Subcutaneous abdominal adipose tissue (tissue), 5 donors: Measurements from ENCODE around the gene ARHGEF17.
"Not testable (repeated sequence)": the region's sequence is repeated elsewhere in the genome, so short reads cannot be mapped to it uniquely, and the experiment has no call there.

Source experiments
- H3K27ac ChIP-seq: one replicate; pipeline ENCODE4 v1.7.0; 2013; ENCODE audit warnings: low read depth, mild to moderate bottlenecking, inconsistent platforms, low read length, moderate library complexity
- H3K27me3 ChIP-seq, 5 donors: one replicate each; pipeline ENCODE4 v1.7.0; 2013; ENCODE audit warnings: low read length in 5 of 5, inconsistent platforms in 1 of 5; ENCODE audit not compliant: control insufficient read depth in 5 of 5, insufficient read depth in 4 of 5
- H3K36me3 ChIP-seq, 5 donors: one replicate each; pipeline ENCODE4 v1.7.0; 2013; ENCODE audit warnings: low read length in 5 of 5; ENCODE audit not compliant: control insufficient read depth in 5 of 5, insufficient read depth in 5 of 5
- H3K4me1 ChIP-seq, 5 donors: one replicate each; pipeline ENCODE4 v1.7.0; 2013; ENCODE audit warnings: low read length in 5 of 5, mild to moderate bottlenecking in 3 of 5, moderate library complexity in 1 of 5; ENCODE audit not compliant: control insufficient read depth in 5 of 5, insufficient read depth in 5 of 5
- H3K4me3 ChIP-seq, 5 donors: one replicate each; pipeline ENCODE4 v1.7.0; 2013; ENCODE audit warnings: low read length in 5 of 5, low read depth in 1 of 5
- H3K9ac ChIP-seq, 5 donors: one replicate each; pipeline ENCODE4 v1.7.0; 2013; ENCODE audit warnings: low read length in 5 of 5, mild to moderate bottlenecking in 4 of 5, moderate library complexity in 3 of 5
- H3K9me3 ChIP-seq, 5 donors: one replicate each; pipeline ENCODE4 v1.7.0; 2013; ENCODE audit warnings: low read length in 5 of 5; ENCODE audit not compliant: control insufficient read depth in 5 of 5
- donor health status: healthy.
- donor health status: healthy.
- donor health status: healthy.
- donor health status: healthy.
- donor health status: healthy.

ARHGEF17 gene

DNA sequence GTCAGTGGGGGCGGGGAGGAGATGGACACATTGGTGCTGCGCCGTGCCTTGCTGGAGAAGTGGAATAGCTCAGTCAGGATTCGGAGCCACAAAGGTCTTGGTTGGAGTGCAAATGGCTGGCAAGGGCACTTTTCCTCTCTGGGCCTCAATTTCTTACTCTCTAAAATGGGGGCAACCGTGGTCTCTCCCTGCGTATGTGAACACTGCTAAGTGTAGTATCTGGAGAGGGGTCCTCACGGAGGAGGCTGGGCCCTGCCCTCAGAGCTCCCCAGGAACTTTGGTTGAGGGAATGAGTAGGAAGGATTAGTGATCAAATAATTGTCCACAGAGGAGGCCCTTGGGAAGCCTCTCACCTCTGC is 35.4 kb upstream of the ARHGEF17 start:
- H3K27me3 ChIP-seq: peaks cover 3 to 14% (median 3%) of the 10 kb centered on the region in 5 donors
- peaks cover 8 to 16% (median 10%) of the 10 kb centered on the region in 5 donors for H3K4me1 ChIP-seq
- H3K4me3 ChIP-seq: peak overlapping the region in 4 of 5 donors; percentile 40 to 61 (median 46)
- H3K9ac ChIP-seq: no peak overlapping the region
- no peak overlapping the region for H3K27ac ChIP-seq
- H3K9me3 ChIP-seq: no peaks in the 10 kb centered on the region
- no peaks in the 10 kb centered on the region for H3K36me3 ChIP-seq

DNA sequence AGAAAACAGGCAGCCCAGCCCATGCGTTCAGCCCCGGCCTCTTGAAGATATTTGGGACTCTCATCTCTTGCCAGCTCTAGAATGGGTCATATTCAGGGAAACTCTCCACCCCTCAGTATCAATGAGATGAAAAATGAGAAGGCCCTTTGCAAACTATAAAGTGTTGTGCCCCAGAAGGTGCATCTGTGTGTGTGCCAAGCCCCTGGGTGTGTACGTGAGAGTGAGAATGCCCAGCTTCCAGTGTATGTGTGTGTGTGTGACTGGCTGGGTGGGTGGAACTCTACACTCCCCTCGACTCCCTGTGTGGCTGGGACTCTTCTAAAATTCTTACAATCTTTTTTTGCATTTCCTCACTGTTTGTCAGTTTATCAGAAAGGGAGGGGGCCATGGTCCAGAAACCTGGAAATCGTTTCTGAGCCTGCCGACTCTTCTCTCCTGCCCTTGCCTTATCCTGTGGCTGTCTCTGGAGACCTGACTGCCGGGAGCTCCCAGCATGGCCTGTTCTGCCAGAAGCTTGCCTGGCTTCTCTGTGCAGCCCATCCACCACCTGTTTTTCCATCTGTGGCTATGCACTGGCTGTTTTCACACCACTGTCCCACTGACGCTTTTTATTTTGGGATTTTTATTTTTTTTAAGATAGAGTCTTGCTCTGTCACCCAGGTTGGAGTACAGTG is 34.7 kb upstream of the ARHGEF17 start:
- Histone ChIP-seq H3K27ac (no peak overlapping the region), H3K9me3 (no peaks in the 10 kb centered on the region), H3K36me3 (no peaks in the 10 kb centered on the region), H3K9ac (peak overlapping the region in 1 of 5 donors; percentile 45), H3K4me3 (peak overlapping the region in 4 of 5 donors; percentile 2 to 61 (median 28)), H3K4me1 (peaks cover 5 to 16% (median 9%) of the 10 kb centered on the region in 5 donors), H3K27me3 (peaks cover 0 to 11% (median 3%) of the 10 kb centered on the region in 5 donors)

DNA sequence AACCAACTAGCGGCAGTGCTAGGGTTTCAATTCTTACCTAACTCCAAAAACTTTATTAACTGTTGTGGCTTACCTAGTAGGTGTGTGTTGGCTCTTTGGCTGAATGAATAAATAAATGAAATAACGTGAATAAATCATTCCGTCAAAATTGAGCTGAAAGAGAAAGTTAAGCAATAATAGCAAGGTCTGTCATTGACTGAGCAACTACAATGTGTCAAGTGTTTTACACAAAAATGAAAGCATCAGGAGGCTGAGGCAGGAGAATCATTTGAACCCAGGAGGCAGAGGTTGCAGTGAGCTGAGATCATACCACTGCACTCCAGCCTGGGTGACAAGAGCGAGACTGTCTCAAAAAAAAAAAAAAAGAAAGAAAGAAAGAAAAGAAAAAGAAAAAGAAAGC is 33.9 kb upstream of the ARHGEF17 start:
- H3K4me3 ChIP-seq, H3K27ac ChIP-seq, H3K9ac ChIP-seq, H3K27me3 ChIP-seq, H3K9me3 ChIP-seq, H3K36me3 ChIP-seq: not testable (repeated sequence)
- H3K4me1 ChIP-seq: peaks cover 5 to 16% (median 8%) of the 10 kb centered on the region in 5 donors

DNA sequence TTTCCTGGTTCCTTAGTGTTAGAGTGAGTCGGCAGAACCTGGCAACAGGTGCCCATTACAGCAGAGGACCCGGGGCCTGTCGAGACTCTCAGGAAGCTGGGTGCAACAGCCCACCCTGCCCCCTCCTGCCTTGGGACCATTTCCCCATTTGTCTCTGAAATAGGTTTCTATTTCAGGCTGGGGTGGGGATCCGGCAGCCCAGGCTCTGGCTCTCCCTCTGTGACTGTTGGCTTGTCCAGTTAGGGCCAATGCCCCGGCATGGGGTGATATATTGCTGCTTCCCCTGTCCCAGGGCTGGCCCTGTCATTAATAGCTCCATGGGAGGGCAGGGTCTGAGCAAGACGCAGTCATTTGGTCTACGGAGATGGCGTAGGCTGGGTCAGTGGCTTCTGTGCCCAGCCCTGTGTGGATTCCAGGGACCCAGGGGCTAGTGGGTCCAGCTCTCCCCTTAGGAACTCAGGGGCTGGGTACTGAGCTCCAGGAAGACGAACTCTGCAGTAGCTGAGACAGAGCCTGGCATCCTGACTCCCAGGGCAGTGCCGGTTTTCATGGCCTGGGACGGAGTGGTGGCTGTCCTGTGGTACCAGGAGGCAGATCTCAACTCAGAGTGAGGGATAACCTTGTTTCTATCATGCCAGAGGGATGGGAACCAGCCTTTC is 33.2 kb upstream of the ARHGEF17 start:
- no peak overlapping the region for H3K27ac ChIP-seq
- peaks cover 0 to 9% (median 0%) of the 10 kb centered on the region in 5 donors for H3K27me3 ChIP-seq
- no peaks in the 10 kb centered on the region for H3K36me3 ChIP-seq
- peak overlapping the region in 2 of 5 donors; percentile 17 to 24 for H3K4me3 ChIP-seq
- peaks cover under 1 to 13% (median under 1%) of the 10 kb centered on the region in 5 donors for H3K4me1 ChIP-seq
- H3K9me3 ChIP-seq: no peaks in the 10 kb centered on the region
- peak overlapping the region in 1 of 5 donors; percentile 43 for H3K9ac ChIP-seq

DNA sequence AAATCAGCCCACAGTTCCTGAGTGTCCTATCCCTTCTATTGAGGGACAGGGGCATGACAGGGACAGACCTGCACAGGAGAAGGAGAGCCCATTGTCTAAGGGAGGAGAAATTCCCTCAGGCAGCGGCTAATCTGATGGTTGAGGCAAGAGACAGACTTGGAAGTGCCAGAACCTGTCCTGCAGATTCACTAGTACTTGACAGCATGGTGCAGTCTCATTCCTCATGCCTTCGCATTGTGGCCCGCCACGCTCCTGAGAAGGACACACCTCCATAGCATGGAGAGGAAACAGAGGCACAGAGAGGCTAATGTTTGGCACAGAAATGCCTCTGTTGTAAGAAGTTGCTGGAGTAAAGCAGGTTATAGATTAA is 32.7 kb upstream of the ARHGEF17 start:
- H3K9me3 ChIP-seq: no peaks in the 10 kb centered on the region
- no peak overlapping the region for H3K9ac ChIP-seq
- no peak overlapping the region for H3K27ac ChIP-seq
- H3K27me3 ChIP-seq: peaks cover 0 to 7% (median 0%) of the 10 kb centered on the region in 5 donors
- peaks cover 0 to 15% (median 5%) of the 10 kb centered on the region in 5 donors for H3K4me1 ChIP-seq
- no peaks in the 10 kb centered on the region for H3K36me3 ChIP-seq
- H3K4me3 ChIP-seq: peak overlapping the region in 2 of 5 donors; percentile 10 to 17

DNA sequence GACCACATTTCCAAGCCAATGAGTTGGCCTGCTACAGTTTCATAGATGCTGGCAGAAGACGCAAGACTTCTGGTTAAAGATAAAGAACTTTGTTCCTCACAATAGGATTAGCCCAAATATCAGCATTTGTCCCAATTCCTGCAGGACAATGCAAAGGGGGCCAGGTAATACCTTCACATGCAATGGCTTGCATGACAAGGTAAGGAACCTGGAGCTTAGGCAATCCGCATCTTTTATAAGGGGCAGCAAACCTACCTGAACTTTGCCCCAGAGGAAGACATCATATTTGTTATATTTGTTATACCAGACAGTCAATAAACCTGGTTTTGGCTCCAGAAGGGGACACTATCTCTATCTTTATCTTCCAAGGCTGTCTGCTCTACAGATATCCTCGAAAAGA is 30.6 kb upstream of the ARHGEF17 start:
- Histone ChIP-seq H3K9ac (no peak overlapping the region), H3K27ac (no peak overlapping the region), H3K27me3 (peaks cover 0 to 2% (median 0%) of the 10 kb centered on the region in 5 donors), H3K4me3 (no peak overlapping the region), H3K36me3 (no peaks in the 10 kb centered on the region), H3K9me3 (no peaks in the 10 kb centered on the region), H3K4me1 (peaks cover 0 to 32% (median 9%) of the 10 kb centered on the region in 5 donors)

DNA sequence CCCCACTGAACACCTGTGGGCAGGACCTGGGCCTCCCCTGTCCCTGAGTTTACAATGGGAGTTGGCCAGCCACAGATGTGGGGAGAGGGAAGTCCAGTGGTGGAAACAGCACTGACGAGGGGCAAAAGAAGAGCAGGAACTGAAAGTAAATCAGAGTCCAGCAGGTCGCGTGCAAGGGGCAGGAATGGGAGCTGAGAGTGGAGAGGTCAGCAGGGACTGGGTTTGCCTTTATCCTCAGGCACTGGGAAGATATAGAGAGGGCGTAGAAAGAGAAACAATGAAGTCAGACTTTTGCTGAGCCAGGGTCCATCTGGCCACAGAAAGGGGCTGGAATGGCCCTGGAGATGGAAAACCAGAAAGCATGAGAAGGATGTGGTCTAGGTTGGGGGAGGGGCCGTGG is 27.4 kb upstream of the ARHGEF17 start:
- Histone ChIP-seq H3K4me1 (peaks cover 4 to 49% (median 22%) of the 10 kb centered on the region in 5 donors), H3K4me3 (no peak overlapping the region), H3K9me3 (no peaks in the 10 kb centered on the region), H3K36me3 (no peaks in the 10 kb centered on the region), H3K27ac (no peak overlapping the region), H3K27me3 (peaks cover 0 to 2% (median 0%) of the 10 kb centered on the region in 5 donors), H3K9ac (no peak overlapping the region)

DNA sequence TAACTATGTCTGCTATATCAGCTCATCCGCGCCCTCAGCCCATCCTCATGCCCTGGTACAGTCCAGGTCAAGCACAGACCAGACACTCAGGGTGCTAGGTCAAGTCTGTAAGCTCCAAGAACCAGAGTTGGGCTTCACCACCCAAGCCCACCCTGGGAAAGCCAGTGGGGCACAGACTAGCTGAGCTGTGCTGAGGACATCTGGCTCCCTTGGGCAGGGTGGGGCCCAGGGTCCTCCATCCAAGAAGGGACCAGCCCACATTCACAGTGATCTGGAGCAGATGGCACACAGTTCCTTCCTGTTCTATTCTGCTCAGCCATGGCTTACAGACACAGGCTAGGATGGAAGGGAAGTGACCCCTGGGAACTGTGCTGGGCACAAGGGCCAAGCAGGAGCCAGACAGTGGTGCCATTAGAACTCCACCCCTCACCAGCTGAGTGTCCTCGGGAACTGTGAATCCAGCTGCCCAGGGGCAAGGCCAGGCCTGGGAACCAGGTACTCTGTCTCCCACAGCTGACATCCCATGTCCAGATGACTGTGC is 26.8 kb upstream of the ARHGEF17 start:
- H3K4me1 ChIP-seq: peaks cover 4 to 52% (median 22%) of the 10 kb centered on the region in 5 donors
- H3K27me3 ChIP-seq: peaks cover 0 to 2% (median 0%) of the 10 kb centered on the region in 5 donors
- no peaks in the 10 kb centered on the region for H3K36me3 ChIP-seq
- H3K9me3 ChIP-seq: no peaks in the 10 kb centered on the region
- no peak overlapping the region for H3K27ac ChIP-seq
- no peak overlapping the region for H3K4me3 ChIP-seq
- H3K9ac ChIP-seq: no peak overlapping the region

DNA sequence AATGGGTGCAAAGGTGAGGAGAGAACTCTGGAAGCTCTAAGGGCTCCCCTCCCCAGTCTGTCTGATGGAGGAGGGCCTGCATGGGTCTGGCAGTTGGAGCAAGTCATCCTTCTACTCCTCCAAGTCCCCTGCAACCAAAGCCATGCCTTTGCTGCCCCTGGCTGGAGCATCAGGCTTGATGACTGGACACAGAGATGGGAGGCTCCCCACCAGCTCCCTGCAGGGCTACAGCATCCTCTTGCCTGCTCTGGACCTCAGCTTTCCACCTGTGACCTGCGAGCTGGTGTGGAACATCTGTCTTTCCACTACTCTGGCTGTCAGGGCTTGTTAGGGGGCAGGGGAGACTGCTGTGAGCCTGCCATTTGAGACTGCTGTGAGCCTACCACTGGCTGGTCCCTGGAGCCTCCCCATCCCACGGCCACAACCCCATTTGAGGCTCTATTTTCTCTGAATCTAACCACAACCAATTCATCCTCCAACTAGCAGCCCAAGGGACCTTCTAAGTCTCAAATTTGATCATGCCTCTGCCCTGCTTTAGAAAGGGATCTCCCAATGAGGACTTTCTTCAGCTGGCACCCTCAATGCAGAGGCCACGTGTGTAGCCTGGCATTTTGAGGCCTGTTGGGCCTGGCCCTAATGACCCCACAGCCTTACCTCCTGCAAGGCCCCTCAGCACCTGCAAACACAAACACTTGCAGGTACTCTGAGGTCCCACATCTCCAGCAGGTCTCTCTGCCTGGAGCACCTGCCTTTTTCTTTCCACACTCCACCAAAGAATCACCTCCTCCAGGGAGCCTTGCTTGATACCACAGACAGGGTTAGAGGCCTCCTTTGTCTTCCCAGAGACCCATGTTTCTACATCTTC is 26.0 kb upstream of the ARHGEF17 start:
- no peak overlapping the region for H3K9ac ChIP-seq
- peaks cover 4 to 58% (median 22%) of the 10 kb centered on the region in 5 donors for H3K4me1 ChIP-seq
- H3K27me3 ChIP-seq: peaks cover 0 to 2% (median 0%) of the 10 kb centered on the region in 5 donors
- H3K27ac ChIP-seq: no peak overlapping the region
- H3K36me3 ChIP-seq: no peaks in the 10 kb centered on the region
- H3K9me3 ChIP-seq: no peaks in the 10 kb centered on the region
- no peak overlapping the region for H3K4me3 ChIP-seq
